GM19351 (cell line): ENCODE data around the gene MAD2L1BP.
A peak's percentile ranks its signal among the peaks of the same experiment; 100 is the strongest.

Experiments
- ATAC-seq: cut with Tn5 transposase; IDR thresholded peaks from one replicate; pipeline ENCODE4 v1.9.1; 2021; ENCODE audit warnings: mild to moderate bottlenecking, moderate library complexity; ENCODE audit not compliant: unreplicated experiment

MAD2L1BP gene

GRCh38 chr6:43680308-43681200 lies 44.9 kb downstream of the MAD2L1BP start:
- ATAC-seq, result no peak

DNA sequence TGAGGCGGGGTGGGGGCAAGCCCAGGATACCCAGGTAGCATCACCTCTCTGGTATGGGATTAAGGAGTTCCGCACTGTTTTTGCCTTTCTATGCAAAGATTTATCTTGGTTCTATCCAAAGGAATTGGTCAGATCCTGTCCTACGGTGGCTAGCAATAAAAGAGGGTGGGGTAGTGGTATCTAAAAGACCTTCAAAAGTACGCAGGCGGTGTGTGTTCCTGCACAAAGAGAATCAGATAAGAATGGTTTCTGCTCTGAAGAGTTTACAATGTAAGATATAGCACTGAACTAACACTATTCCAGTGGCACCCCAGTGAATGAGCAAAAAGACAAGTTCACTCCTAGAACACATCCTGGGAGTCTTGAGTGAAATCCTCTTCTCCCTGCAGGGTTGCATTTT lies 45.7 kb downstream of the MAD2L1BP start:
- ATAC-seq, result no peak

- no peak for ATAC-seq
These were observed 47.2 kb downstream of the MAD2L1BP start for GRCh38 chr6:43682724-43683429.

DNA sequence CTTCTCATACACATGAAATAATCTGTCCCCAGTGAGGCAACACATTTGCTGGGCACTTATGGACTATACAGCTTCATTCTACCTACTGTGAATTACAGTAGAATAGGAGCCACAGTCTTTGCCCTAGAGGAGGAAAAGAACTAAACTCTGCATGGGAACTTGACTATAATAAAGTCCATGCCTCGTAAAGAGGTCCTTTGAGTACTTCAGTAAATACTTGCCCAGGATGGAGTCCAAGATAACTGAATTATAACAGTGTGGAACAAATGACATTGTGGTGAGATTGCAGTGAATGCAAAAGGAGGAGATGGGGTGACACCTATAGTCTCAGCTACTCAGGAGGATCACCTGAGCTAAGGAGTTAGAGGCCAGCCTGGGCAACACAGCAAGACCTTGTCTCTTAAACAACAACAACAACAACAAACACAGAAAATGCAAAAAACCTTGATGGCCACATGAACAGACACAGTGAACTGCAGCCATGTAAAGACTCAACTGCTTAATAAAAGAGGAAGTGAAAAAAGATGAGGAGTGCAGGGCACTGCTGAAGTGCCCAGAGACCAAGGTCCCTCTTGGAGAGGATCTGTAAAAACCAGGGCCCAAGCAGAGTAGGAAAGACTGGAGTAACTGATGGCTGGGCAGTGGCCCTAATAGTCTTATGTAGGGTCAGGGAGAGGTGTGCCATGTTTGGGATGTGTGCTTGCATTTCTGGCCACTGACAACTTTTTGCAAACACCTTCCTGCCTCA lies 48.2 kb downstream of the MAD2L1BP start:
- peak; percentile 51 for ATAC-seq

DNA sequence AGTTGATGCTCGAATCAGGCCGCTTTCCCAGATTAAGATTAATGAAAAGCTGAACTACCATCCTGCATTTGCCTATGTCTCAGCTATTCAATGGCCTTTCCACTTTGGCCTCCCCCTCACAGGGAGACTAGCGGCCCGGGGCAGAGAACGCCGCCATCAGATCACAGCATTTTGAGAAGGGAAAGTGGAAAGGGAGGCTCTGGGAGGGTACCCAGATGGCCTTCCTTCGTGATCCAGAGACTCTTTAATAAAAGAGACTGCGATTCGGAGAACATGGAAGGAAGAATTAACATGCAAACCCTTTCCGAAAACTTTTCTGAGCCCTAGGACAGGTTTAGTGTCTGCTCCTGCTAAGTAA lies 51.4 kb downstream of the MAD2L1BP start:
- no peak for ATAC-seq

- peak; percentile 91 for ATAC-seq
These were observed 52.1 kb downstream of the MAD2L1BP start, which contains the start of gene MRPS18A for GRCh38 chr6:43687437-43688347. MRPS18A (minus strand) TSS chr6:43687791; CDS start chr6:43687779, 12 bp downstream.

- no peak for ATAC-seq
These were observed 53.8 kb downstream of the MAD2L1BP start for GRCh38 chr6:43689421-43689820.
